MM.1S (cell line): ENCODE measurements around the gene TGFB1.

Experiments
- EZH2 ChIP-seq: fragments of 300-600 bp; sonication (generic); optimal IDR thresholded peaks from 2 replicates; pipeline ENCODE3; 2017; ENCODE audit warnings: low read depth, mild to moderate bottlenecking, antibody characterized with exemption, low read length, mixed read lengths
- EZH2phosphoT487 ChIP-seq: fragments of 300-600 bp; sonication (generic); IDR thresholded peaks from 2 replicates; pipeline ENCODE4 v1.6.1; 2018; ENCODE audit warnings: antibody characterized with exemption, low read length
- TF ChIP-seq, protein P1 (sequence below): fragments of 300-600 bp; sonication (generic); IDR thresholded peaks from 2 replicates; pipeline ENCODE4 v1.5.1; 2016; ENCODE audit warnings: antibody characterized with exemption, low read length, mixed read lengths

DNA sequence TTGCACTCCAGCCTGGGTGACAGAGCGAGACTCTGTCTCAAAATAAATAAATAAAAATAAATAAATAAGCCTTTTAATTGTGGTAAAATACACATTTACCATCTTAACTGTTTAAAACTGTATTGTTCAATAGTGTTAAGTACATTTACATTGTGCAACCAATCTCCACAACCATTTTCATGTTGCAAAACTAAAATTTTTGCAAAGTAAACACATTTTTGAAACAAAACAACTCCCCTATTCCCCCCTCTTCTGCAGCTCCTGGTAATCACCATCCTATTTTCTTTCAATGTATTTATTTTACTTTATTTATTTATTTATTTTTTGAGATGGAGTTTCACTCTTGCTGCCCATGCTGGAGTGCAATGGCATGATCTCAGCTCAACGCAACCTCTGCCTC, 16.0 kb upstream of the TGFB1 start:
- TF ChIP-seq, protein P1, sequence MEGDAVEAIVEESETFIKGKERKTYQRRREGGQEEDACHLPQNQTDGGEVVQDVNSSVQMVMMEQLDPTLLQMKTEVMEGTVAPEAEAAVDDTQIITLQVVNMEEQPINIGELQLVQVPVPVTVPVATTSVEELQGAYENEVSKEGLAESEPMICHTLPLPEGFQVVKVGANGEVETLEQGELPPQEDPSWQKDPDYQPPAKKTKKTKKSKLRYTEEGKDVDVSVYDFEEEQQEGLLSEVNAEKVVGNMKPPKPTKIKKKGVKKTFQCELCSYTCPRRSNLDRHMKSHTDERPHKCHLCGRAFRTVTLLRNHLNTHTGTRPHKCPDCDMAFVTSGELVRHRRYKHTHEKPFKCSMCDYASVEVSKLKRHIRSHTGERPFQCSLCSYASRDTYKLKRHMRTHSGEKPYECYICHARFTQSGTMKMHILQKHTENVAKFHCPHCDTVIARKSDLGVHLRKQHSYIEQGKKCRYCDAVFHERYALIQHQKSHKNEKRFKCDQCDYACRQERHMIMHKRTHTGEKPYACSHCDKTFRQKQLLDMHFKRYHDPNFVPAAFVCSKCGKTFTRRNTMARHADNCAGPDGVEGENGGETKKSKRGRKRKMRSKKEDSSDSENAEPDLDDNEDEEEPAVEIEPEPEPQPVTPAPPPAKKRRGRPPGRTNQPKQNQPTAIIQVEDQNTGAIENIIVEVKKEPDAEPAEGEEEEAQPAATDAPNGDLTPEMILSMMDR: no peak
- no peak for TF ChIP-seq EZH2
- TF ChIP-seq EZH2phosphoT487: no peak
